ENCODE data around the gene LARP6. TPM values are rescaled to one million over a fixed set of nuclear protein-coding genes. Genes with fewer than 3 reads are reported as not detected.

Gene LARP6
- total and polyA plus RNA-seq, 2 of the 13 experiments (the other 11 are each of a cell fraction or from before 2014, with no cell fraction given): 2.9 to 8.2 TPM

DNA sequence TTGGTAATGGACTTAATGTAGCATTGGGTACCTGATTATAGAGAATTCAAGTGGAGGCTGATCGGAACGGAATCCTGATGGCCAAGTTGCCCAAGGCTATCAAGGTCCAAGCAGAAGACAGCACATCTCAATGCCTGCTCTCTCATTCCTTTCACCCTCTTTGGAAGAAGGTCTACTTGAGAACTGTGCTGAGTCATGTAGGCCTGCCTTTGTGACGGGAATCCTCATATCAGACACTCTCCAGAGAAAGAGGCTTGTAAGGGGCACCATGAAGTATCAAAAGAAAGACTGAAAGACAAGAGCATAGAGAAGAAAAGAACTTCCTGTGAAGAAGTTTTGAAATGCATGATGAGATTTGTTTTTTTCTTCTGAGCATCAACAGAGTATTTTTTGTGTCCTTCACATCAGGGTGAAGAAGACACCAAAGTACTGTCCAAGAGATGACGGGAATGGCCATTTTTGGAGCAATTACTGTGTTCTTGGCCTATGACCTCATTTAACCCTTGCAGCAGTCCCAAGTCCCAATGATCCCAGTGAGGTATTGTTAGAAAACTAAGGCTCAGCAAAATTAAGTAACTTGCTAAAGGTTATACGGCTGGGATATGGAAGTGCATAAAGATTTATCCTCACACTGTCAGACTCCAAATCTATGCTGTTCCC is 13.2 kb upstream of the LARP6 start:
- in situ Hi-C loops (cut with HindIII; ENCODE audit: extremely low pct_ligation_motif_present, low pct_unique_long_range_greater_than_20kb): no loop called here
- 54% methylated on average over 5 of the region's 5 CpGs for WGBS (ENCODE audit: low lambda C conversion rate)
- no peaks in the 10 kb centered on the region; a peak in 1 of 5 replicates for H3K27me3 ChIP-seq (ENCODE audit: control insufficient read depth in 1 of 2, insufficient read depth in 2 of 2, low read length in 2 of 2)
- no peak overlapping the region for H3K27ac ChIP-seq (ENCODE audit: extremely low read length, insufficient read depth, low read length)
- ChIA-PET CTCF (ENCODE audit: low intra/inter-chr PET ratio, low total read pairs) (no interaction called here), POLR2A (no interaction called here)
- H3K36me3 ChIP-seq (replicated peaks in 1 of 2; ENCODE audit: control insufficient read depth in 1 of 2, insufficient read depth in 2 of 2, low read length in 2 of 2): no peaks in the 10 kb centered on the region
- ATAC-seq (no peak), DNase-seq (ENCODE audit: low spot score) (no peak), FAIRE-seq (no peak)
- no peaks in the 10 kb centered on the region for H4K20me1 ChIP-seq (ENCODE audit: insufficient read depth, low read length)
- H3K4me2 ChIP-seq (ENCODE audit: low read depth, low read length): no peak overlapping the region
- H3K9ac ChIP-seq (ENCODE audit: insufficient read depth, low read depth, low read length): no peak overlapping the region
- TF ChIP-seq, protein P1, sequence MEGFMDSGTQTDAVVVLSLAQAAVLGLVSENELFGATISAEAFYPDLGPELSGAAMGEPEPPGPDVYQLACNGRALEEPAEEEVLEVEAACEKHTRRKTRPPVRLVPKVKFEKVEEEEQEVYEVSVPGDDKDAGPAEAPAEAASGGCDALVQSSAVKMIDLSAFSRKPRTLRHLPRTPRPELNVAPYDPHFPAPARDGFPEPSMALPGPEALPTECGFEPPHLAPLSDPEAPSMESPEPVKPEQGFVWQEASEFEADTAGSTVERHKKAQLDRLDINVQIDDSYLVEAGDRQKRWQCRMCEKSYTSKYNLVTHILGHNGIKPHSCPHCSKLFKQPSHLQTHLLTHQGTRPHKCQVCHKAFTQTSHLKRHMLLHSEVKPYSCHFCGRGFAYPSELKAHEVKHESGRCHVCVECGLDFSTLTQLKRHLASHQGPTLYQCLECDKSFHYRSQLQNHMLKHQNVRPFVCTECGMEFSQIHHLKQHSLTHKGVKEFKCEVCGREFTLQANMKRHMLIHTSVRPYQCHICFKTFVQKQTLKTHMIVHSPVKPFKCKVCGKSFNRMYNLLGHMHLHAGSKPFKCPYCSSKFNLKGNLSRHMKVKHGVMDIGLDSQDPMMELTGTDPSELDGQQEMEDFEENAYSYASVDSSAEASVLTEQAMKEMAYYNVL (CRISPR knock-in tag; IDR thresholded peaks at IDR 0.05; ENCODE audit: borderline replicate concordance): no peak
- TF ChIP-seq NFE2 (CRISPR knock-in tag; IDR thresholded peaks at IDR 0.05): peak; percentile 34; the same call in 1 of the 2 replicates
- H3K9me3 ChIP-seq (ENCODE audit: low read length): no peaks in the 10 kb centered on the region
- no peaks in the 10 kb centered on the region for H3K79me2 ChIP-seq (ENCODE audit: insufficient read depth, low read length)
- H3K4me3 ChIP-seq (replicated peaks in 1 of 3; ENCODE audit: insufficient read depth in 1 of 3, low read depth in 2 of 3, low read length in 3 of 3): no peak overlapping the region
- BruUV-seq (replicated peaks): no TSS peak
- no peak overlapping the region for H2AFZ ChIP-seq (ENCODE audit: low read length)
- intact Hi-C loops (cut with micrococcal nuclease; ENCODE audit: unreplicated experiment): no loop called here
- peaks cover 25% of the 10 kb centered on the region for H3K4me1 ChIP-seq (ENCODE audit: insufficient read depth, low read length)

DNA sequence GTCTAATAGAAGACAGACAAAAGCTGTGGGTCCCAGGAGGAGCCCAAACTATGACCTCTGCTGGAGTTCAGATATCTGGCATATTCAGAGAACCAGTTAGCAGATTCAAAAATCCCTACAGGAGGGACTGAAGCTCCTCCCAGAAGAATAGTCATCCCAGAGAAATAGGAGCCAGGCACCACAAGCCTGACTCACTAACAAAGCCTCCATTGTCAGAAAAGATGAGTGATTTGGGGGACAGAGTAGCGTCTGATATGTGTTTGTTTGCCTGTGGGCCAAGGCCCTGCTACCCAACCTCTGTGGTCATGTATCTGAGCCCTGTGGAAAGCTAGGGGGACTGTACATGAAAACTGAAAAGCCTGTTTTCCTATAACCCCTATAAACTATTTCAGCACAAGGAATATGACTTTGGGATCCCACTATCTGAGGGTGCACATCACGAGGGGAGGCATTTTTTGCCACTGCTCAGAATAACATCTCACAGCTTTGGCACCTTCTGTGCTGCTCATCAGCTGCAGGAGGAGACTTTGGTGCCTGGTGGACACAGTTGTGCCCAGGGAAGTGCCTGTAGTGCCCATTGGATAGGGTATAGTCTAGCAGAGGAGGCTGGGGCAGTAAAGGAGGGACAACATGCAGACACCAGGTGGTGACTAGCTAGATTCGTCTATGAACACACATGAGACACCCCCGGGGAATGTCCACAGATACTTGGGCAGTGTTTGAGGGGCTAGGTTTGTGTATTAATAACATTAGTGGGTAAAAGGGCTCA is 9.7 kb upstream of the LARP6 start:
- Histone ChIP-seq H3K9ac (ENCODE audit: insufficient read depth, low read depth, low read length) (no peak overlapping the region), H3K79me2 (ENCODE audit: insufficient read depth, low read length) (no peaks in the 10 kb centered on the region), H3K9me3 (ENCODE audit: low read length) (no peaks in the 10 kb centered on the region), H3K27ac (ENCODE audit: extremely low read length, insufficient read depth, low read length) (no peak overlapping the region), H3K36me3 (replicated peaks in 1 of 2; ENCODE audit: control insufficient read depth in 1 of 2, insufficient read depth in 2 of 2, low read length in 2 of 2) (no peaks in the 10 kb centered on the region), H2AFZ (ENCODE audit: low read length) (no peak overlapping the region), H4K20me1 (ENCODE audit: insufficient read depth, low read length) (no peaks in the 10 kb centered on the region), H3K4me1 (ENCODE audit: insufficient read depth, low read length) (peaks cover 29% of the 10 kb centered on the region), H3K4me3 (replicated peaks in 1 of 3; ENCODE audit: insufficient read depth in 1 of 3, low read depth in 2 of 3, low read length in 3 of 3) (no peak overlapping the region), H3K27me3 (ENCODE audit: control insufficient read depth in 1 of 2, insufficient read depth in 2 of 2, low read length in 2 of 2) (no peaks in the 10 kb centered on the region; a peak in 1 of 5 replicates), H3K4me2 (ENCODE audit: low read depth, low read length) (no peak overlapping the region)
- peak; percentile 82 for DNase-seq (ENCODE audit: low spot score)
- in situ Hi-C loops (cut with HindIII; ENCODE audit: extremely low pct_ligation_motif_present, low pct_unique_long_range_greater_than_20kb) (no loop called here), intact Hi-C loops (cut with micrococcal nuclease; ENCODE audit: unreplicated experiment) (loop anchor here (1.0 kb wide), 1 partner anchor 38 kb away; no protein-coding TSS in a partner anchor)
- ATAC-seq: peak; percentile 78
- 4% methylated on average over 4 of the region's 4 CpGs for WGBS (ENCODE audit: low lambda C conversion rate)
- peak; percentile 40 for FAIRE-seq
- no TSS peak for BruUV-seq (replicated peaks)
- TF ChIP-seq SOX13 (IDR thresholded peaks at IDR 0.05): no peak
- peak in 1 of 2 experiments; percentile 55; a peak in 1 of 4 replicates for TF ChIP-seq SOX13 (CRISPR knock-in tag; conservative IDR thresholded peaks at IDR 0.05 in 1 of 2, IDR thresholded peaks at IDR 0.05 in 1 of 2)
- TF ChIP-seq FOSL2 (CRISPR knock-in tag; IDR thresholded peaks at IDR 0.05): 0 out of 2 replicates have a peak, but pooled peaks have one; percentile 31
- no peak for TF ChIP-seq ZNF713 (CRISPR knock-in tag; IDR thresholded peaks at IDR 0.05)
- peak; percentile 30; the same call in 1 of the 2 replicates for TF ChIP-seq SOX5 (CRISPR knock-in tag; IDR thresholded peaks at IDR 0.05; ENCODE audit: borderline replicate concordance)
- ChIA-PET CTCF (ENCODE audit: low intra/inter-chr PET ratio, low total read pairs) (no interaction called here), POLR2A (interaction anchor here (0.6 to 2.6 kb wide), 4 partner anchors 10 to 30 kb away, joined by 3 to 12 read pairs (median 10); partner anchors contain the start of gene LARP6)
